ENCODE results near the gene CACHD1. TPM values are rescaled to one million over a fixed set of nuclear protein-coding genes. Genes with fewer than 3 reads are reported as not detected.

Gene CACHD1
- total and polyA plus RNA-seq, 2 donors (not counting 1 experiment from before 2014, with no cell fraction given): 2.9 to 5.4 TPM

- no peaks in the 10 kb centered on the region for H3K27me3 ChIP-seq (ENCODE audit: control insufficient read depth, insufficient read depth, low read length)
- H3K4me2 ChIP-seq (ENCODE audit: extremely low read depth, insufficient read depth, low read length): no peak overlapping the region
- H3K9me3 ChIP-seq (ENCODE audit: control insufficient read depth, insufficient read depth, low read depth, low read length): no peaks in the 10 kb centered on the region
- no peak overlapping the region for H2AFZ ChIP-seq (ENCODE audit: low read length)
- DNase-seq (ENCODE audit: low read depth in 2 of 2): no peak
- H3K79me2 ChIP-seq (ENCODE audit: control insufficient read depth, insufficient read depth, low read length): no peaks in the 10 kb centered on the region
- no peak overlapping the region for H3K27ac ChIP-seq (ENCODE audit: insufficient read depth, low read length)
- TF ChIP-seq EZH2 (IDR thresholded peaks at IDR 0.05; ENCODE audit: low read length, missing control alignments) (no peak), CTCF (conservative IDR thresholded peaks at IDR 0.05 in 1 of 2, IDR thresholded peaks at IDR 0.05 in 1 of 2; ENCODE audit: low read depth in 1 of 2, low read length in 2 of 2) (no peak)
- H4K20me1 ChIP-seq (ENCODE audit: control insufficient read depth, extremely low read depth, insufficient read depth, low read length): no peaks in the 10 kb centered on the region
- H3K4me1 ChIP-seq (ENCODE audit: control insufficient read depth, extremely low read depth, insufficient read depth, low read length): no peaks in the 10 kb centered on the region
- H3K36me3 ChIP-seq (ENCODE audit: control insufficient read depth, insufficient read depth, low read length): no peaks in the 10 kb centered on the region
- H3K9ac ChIP-seq (ENCODE audit: insufficient read depth, low read length): no peak overlapping the region
- no peak overlapping the region for H3K4me3 ChIP-seq (replicated peaks in 1 of 4; ENCODE audit: control extremely low read depth in 1 of 4, insufficient read depth in 1 of 4, low read depth in 3 of 4, low read length in 4 of 4)
Observed at GRCh38 chr1:64570267-64570855, 100.4 kb downstream of the CACHD1 start.

- no peak for TF ChIP-seq EZH2 (IDR thresholded peaks at IDR 0.05; ENCODE audit: low read length, missing control alignments)
- no peak for TF ChIP-seq CTCF (conservative IDR thresholded peaks at IDR 0.05 in 1 of 2, IDR thresholded peaks at IDR 0.05 in 1 of 2; ENCODE audit: low read depth in 1 of 2, low read length in 2 of 2)
- H3K27ac ChIP-seq (ENCODE audit: insufficient read depth, low read length): no peak overlapping the region
- H3K4me2 ChIP-seq (ENCODE audit: extremely low read depth, insufficient read depth, low read length): no peak overlapping the region
- H3K36me3 ChIP-seq (ENCODE audit: control insufficient read depth, insufficient read depth, low read length): no peaks in the 10 kb centered on the region
- no peaks in the 10 kb centered on the region for H3K9me3 ChIP-seq (ENCODE audit: control insufficient read depth, insufficient read depth, low read depth, low read length)
- H3K4me3 ChIP-seq (replicated peaks in 1 of 4; ENCODE audit: control extremely low read depth in 1 of 4, insufficient read depth in 1 of 4, low read depth in 3 of 4, low read length in 4 of 4): no peak overlapping the region
- H2AFZ ChIP-seq (ENCODE audit: low read length): no peak overlapping the region
- H3K9ac ChIP-seq (ENCODE audit: insufficient read depth, low read length): no peak overlapping the region
- no peaks in the 10 kb centered on the region for H4K20me1 ChIP-seq (ENCODE audit: control insufficient read depth, extremely low read depth, insufficient read depth, low read length)
- no peak for DNase-seq (ENCODE audit: low read depth in 2 of 2)
- H3K27me3 ChIP-seq (ENCODE audit: control insufficient read depth, insufficient read depth, low read length): no peaks in the 10 kb centered on the region
- no peaks in the 10 kb centered on the region for H3K4me1 ChIP-seq (ENCODE audit: control insufficient read depth, extremely low read depth, insufficient read depth, low read length)
- H3K79me2 ChIP-seq (ENCODE audit: control insufficient read depth, insufficient read depth, low read length): no peaks in the 10 kb centered on the region
Observed at GRCh38 chr1:64572222-64572900, 102.4 kb downstream of the CACHD1 start.

DNA sequence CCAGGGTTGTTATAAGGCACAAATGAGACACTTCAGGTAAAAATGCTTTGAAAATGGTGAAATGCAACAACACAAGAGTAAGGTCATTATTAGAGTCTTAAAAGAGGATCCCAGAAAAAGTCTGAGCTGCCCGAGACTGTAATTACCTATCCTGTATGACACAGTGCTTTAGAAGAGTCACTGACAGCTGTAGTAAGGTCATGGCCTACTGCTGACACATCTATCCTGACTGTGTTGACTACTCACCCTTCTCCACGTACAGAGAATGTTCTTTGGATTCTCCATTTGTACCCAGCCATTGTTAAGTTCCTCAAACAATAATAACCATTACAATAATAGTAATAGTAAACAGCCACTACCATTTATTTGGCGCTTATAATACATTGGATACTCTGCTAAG, 104.4 kb downstream of the CACHD1 start:
- H3K27ac ChIP-seq (ENCODE audit: insufficient read depth, low read length): no peak overlapping the region
- TF ChIP-seq CTCF (conservative IDR thresholded peaks at IDR 0.05 in 1 of 2, IDR thresholded peaks at IDR 0.05 in 1 of 2; ENCODE audit: low read depth in 1 of 2, low read length in 2 of 2) (no peak), EZH2 (IDR thresholded peaks at IDR 0.05; ENCODE audit: low read length, missing control alignments) (no peak)
- H3K4me3 ChIP-seq (replicated peaks in 1 of 4; ENCODE audit: control extremely low read depth in 1 of 4, insufficient read depth in 1 of 4, low read depth in 3 of 4, low read length in 4 of 4): no peak overlapping the region
- no peak overlapping the region for H3K9ac ChIP-seq (ENCODE audit: insufficient read depth, low read length)
- H3K4me1 ChIP-seq (ENCODE audit: control insufficient read depth, extremely low read depth, insufficient read depth, low read length): no peaks in the 10 kb centered on the region
- DNase-seq (ENCODE audit: low read depth in 2 of 2): no peak
- H3K4me2 ChIP-seq (ENCODE audit: extremely low read depth, insufficient read depth, low read length): no peak overlapping the region
- H3K79me2 ChIP-seq (ENCODE audit: control insufficient read depth, insufficient read depth, low read length): no peaks in the 10 kb centered on the region
- no peaks in the 10 kb centered on the region for H4K20me1 ChIP-seq (ENCODE audit: control insufficient read depth, extremely low read depth, insufficient read depth, low read length)
- H2AFZ ChIP-seq (ENCODE audit: low read length): no peak overlapping the region
- no peaks in the 10 kb centered on the region for H3K36me3 ChIP-seq (ENCODE audit: control insufficient read depth, insufficient read depth, low read length)
- no peaks in the 10 kb centered on the region for H3K9me3 ChIP-seq (ENCODE audit: control insufficient read depth, insufficient read depth, low read depth, low read length)
- no peaks in the 10 kb centered on the region for H3K27me3 ChIP-seq (ENCODE audit: control insufficient read depth, insufficient read depth, low read length)
